Measurements from ENCODE around the gene FCMR. TPM values are rescaled to one million over a fixed set of nuclear protein-coding genes. Genes with fewer than 3 reads are reported as not detected.

Gene FCMR
- total RNA-seq, 1 experiment from 2014 or later: not detected

DNA sequence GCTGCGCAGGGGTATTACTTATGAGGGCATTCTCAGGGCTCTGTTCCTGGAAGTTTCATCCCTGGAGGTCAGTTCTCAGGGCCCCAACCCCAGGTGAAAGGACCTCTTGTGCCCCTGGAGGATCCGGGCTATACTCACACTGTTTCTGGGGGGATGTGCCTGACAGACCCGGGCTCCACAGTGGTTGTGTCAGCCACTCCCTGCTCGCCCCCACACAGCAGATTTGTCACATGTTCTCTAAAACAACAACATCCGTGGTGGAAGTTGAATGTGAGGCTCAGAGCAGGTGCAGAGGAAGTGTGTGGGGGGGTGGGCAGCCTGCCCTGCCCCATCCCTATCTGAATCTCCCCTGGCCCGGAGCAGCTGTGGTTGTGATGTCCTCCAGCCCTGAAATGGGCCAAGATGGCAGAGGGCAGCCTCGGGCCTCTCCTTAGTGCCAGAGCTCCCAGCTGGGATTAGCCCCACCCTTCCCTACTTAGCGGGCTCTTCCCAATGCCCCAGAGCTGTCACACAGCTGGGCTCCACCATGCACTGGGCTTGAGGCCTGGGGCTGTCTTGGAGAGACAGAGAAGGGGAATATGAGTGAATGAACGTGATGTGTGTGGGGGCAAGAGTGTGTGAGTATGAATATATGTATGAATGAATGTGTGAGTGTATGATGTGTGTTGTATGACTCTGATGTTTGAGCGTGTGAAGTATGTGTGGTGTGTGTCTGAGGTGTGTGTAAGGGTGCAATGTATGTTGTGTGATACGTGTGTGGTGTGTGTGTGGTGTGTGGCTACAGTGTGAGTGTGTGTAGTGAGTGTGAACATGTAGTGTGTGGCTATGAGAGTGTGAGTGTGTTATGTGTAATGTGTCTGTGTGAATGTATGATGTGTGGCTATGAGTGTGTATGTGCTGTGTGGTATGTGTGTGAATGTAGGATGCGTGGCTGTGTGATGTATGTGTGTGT lies 1.5 kb upstream of the FCMR start:
- DNase-seq (ENCODE audit: low read depth): peak; percentile 54

DNA sequence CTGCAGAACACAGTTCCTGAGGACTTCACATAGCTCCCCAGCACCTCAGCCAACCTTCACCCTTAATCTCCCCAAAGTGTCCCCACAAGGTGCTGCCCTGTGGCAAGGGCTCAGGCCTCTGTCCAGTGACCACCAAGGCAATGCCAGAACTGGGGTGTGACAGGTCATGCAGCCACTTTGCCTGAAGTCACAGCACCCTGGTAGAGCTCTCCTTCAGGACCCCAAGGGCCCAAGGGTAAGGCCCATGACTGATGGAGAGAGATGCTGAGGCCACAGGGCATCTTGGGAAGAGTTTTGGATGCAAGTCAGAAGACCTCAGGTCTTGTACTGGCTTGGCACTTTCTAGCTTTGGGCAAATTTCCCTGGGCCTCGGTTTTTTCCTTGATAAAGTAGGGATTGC lies 783 bp upstream of the FCMR start:
- DNase-seq (ENCODE audit: low read depth): no peak

GRCh38 chr1:206918076-206918475 lies 3.7 kb downstream of the FCMR start:
- no peak for DNase-seq (ENCODE audit: low read depth)

- DNase-seq (ENCODE audit: low read depth): no peak
Observed at GRCh38 chr1:206916000-206916709, 5.6 kb downstream of the FCMR start.

- DNase-seq (ENCODE audit: low read depth): no peak
Observed at GRCh38 chr1:206915030-206915735, 6.6 kb downstream of the FCMR start.

- DNase-seq (ENCODE audit: low read depth): no peak
Observed at GRCh38 chr1:206913766-206914537, 7.8 kb downstream of the FCMR start.

DNA sequence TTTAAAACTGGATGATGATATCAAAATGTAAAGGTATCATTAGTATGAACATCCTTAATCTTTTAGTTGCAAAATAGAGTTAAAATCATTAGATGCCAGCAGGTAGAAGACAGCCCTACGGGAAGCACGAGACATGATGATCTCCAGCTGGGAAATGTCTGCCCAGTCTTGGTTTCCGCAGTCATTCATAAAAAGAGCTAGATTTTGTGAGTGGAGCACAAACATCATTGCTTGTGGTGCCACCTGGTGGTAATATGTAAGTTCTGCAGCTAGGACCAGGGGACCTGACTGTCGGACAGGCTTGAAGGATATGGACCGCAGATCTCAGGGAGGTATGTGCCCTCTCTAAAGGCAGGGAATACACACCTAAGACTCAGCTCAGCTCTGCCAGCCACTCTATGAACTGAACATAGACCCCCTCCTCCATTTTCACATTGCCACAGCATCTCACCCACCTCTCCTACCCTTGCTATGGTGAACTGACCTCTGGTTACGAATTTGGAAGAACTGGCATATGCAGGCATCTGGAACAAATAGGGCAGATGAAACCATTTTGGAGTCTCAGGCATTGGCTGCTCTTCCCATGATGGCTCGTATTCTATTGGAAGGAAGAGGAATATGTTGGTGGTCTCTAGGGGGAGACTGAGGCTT lies 9.2 kb downstream of the FCMR start:
- DNase-seq (ENCODE audit: low read depth): peak; percentile 66

DNA sequence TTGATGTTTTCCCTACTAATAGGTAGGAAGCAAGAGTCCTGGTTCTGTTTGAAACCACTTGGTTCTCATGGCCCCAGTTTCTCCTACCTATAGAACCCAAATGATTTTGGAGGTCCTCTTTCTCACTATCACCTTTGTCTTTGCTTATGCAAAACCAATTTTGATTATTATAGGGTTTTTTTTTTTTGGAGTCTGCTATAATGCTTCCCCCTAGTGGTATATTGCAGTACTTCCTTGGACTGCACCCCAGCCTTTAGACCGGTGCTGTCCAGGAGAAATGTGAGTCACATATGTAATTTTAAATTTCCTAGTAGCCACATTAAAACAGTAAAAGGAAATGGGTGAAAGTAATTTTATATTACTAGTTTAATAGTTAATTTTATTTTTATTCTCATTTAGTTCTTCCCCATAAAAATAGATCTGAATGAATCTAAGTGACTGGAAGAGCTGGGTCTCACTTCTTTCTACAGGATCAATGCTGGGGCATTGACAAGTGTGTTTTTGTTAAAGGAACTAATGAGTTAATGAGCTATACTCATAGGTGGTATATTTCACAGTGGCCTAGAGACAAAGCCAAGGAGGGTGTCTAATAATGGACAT lies 10.6 kb downstream of the FCMR start:
- DNase-seq (ENCODE audit: low read depth): peak; percentile 63

DNA sequence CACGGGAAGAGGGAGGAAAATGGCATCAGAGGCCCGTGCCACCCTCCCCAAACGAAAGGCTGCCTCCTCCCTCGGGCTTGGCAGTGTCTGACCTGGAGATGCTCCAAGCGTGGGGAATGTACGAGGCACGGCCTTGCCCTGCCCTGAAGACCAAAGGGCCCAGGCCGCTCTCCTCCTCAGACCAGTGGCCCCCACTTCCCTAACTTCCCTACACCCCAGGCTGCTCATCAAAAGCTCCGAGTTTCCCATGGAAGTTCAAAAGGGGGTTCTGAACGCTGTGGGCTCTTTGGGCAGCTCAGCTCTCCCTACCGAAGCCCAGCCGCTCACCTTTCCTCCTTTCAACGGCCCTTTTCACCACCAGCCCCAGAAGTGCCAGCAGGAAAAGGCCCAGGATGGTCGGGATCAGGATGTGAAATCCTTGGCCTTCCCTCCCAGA lies 11.8 kb downstream of the FCMR start:
- no peak for DNase-seq (ENCODE audit: low read depth)

- no peak for DNase-seq (ENCODE audit: low read depth)
Observed at GRCh38 chr1:206909161-206909882, 12.4 kb downstream of the FCMR start.

- no peak for DNase-seq (ENCODE audit: low read depth)
Observed at GRCh38 chr1:206908038-206908437, 13.7 kb downstream of the FCMR start.

DNA sequence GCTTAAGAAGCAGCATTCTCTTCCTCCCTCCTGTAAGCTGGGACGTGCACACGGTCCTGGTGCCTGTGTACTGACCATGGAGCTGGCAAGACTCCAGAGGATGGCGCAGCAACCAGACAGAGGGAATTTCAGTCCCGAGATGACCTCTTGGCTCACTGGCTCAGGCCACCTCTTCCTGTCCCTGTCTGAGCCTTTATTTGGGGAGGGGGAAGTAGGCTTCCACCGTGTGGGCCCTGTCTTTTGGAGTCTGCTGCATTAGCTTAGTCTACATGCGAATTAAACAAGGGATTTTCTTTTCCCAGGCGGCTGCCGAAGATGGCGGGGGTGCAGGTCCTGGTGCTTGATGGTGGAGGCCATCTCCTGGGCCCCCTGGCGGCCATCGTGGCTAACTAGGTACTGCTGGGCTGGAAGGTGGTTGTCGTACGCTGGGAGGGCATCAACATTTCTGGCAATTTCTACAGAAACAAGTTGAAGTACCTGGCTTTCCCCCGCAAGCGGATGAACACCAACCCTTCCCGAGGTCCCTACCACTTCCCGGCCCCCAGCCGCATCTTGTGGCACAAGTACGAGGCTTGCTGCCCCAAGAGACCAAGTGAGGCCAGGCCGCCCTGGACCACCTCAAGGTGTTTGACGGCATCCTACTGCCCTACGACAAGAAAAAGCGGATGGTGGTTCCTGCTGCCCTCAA lies 14.3 kb downstream of the FCMR start:
- no peak for DNase-seq (ENCODE audit: low read depth)

GRCh38 chr1:206905295-206906164 lies 16.2 kb downstream of the FCMR start:
- peak; percentile 95 for DNase-seq (ENCODE audit: low read depth)

- no peak for DNase-seq (ENCODE audit: low read depth)
Observed at GRCh38 chr1:206904423-206905142, 17.2 kb downstream of the FCMR start.

DNA sequence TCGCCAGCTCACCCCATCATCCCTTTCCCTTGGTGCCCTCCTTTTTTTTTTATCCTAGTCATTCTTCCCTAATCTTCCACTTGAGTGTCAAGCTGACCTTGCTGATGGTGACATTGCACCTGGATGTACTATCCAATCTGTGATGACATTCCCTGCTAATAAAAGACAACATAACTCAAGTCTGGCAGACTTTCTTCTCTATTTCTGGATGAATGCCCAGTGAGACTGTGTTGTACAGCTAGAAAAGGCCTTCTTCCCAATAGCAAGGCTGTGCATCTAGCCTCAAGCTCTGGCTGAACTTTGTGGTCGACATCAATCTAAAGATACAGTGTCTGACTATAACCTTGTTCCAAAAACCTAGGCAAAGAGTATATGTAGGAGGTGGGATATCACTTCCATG lies 18.1 kb downstream of the FCMR start:
- DNase-seq (ENCODE audit: low read depth): no peak

GRCh38 chr1:206902702-206903101 lies 19.0 kb downstream of the FCMR start:
- DNase-seq (ENCODE audit: low read depth): no peak

- no peak for DNase-seq (ENCODE audit: low read depth)
Observed at GRCh38 chr1:206901944-206902343, 19.8 kb downstream of the FCMR start.
